Activated CD8-positive, alpha-beta memory T cell treated with anti-CD3 and anti-CD28 coated beads for 1 hour (primary cell): ENCODE results near the gene PCSK2.

Source experiments
- DNase-seq, 2 donors: peaks; one replicate each; pipeline ENCODE4 v3.0.0-alpha.2; 2020; ENCODE audit warnings: low read depth in 1 of 2; ENCODE audit errors: extremely low read depth in 1 of 2

The PCSK2 gene

GRCh38 chr20:17525650-17526049, 298.8 kb downstream of the PCSK2 start:
- no peak for DNase-seq

- DNase-seq, result no peak
Measured at GRCh38 chr20:17529586-17529985, 302.7 kb downstream of the PCSK2 start.

DNA sequence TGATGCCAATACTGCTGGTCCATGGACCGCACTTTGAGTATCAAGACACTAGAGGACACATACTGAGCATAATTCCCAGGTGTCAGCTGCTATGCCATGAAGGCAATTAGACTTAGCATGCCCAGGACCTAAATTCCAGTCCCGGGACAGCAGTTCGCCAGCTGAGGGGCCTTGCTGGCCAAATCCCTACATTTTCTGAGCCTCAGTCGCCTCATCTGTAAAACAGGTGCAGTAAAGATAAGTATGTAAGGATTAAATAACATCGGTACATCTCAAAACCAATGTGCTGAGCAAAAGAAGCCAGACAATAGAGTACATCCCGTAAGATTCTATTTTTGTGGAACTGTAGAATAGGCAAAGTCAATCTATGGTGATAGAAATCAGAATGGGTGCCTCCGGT, 303.3 kb downstream of the PCSK2 start:
- no peak for DNase-seq

GRCh38 chr20:17530716-17531664, 304.1 kb downstream of the PCSK2 start, which contains the start of gene BFSP1:
Gene BFSP1, minus strand, starts transcription at chr20:17531379. Its CDS starts 50 bp downstream, at chr20:17531329.
- DNase-seq, result peak in 1 of 2 donors; percentile 17

GRCh38 chr20:17531665-17532025, 304.8 kb downstream of the PCSK2 start:
- DNase-seq, result no peak

DNA sequence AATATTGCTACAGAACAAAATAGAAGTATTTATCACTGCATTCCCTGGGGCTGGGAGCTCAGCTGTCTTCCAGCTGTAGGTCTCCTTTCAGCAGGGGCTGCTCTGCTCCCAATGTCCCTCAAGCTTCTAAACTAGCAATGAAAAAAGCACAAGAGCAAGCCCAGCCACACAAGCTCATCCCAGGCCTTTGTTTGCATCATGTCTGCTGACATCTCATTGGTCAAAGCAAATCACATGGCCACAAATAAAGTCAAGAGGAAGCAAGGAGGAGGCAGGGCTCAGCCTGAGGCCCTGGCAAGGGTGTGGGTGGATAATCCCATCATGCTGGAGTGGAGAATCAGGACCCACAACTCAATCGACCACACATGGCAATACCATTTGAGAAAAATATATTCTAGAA, 306.6 kb downstream of the PCSK2 start:
- DNase-seq, result no peak

- DNase-seq, result no peak
Measured at GRCh38 chr20:17534077-17534476, 307.2 kb downstream of the PCSK2 start.
